IPS-20b (cell line): ENCODE data around the gene MRPL17.
A peak's percentile ranks its signal among the peaks of the same experiment; 100 is the strongest.

ENCODE experiments used
- H3K27ac ChIP-seq: one replicate; pipeline ENCODE4 v1.5.1; 2013; ENCODE audit warnings: low read length
- H3K27me3 ChIP-seq: 2 replicates; pipeline ENCODE4 v1.6.1; 2013; ENCODE audit warnings: mild to moderate bottlenecking, low read length, inconsistent platforms; ENCODE audit not compliant: insufficient read depth
- H3K36me3 ChIP-seq: 2 replicates; pipeline ENCODE4 v1.6.1; 2013; ENCODE audit warnings: low read depth, mild to moderate bottlenecking, inconsistent platforms, low read length, moderate library complexity; ENCODE audit not compliant: insufficient read depth
- H3K4me1 ChIP-seq: 2 replicates; pipeline ENCODE4 v1.6.1; 2013; ENCODE audit warnings: mild to moderate bottlenecking, control low read depth, inconsistent platforms, low read length, moderate library complexity; ENCODE audit not compliant: insufficient read depth
- H3K4me3 ChIP-seq: 2 replicates; pipeline ENCODE4 v1.5.1; 2013; ENCODE audit warnings: mild to moderate bottlenecking, low read length, inconsistent platforms
- H3K9ac ChIP-seq: 2 replicates; pipeline ENCODE4 v1.6.1; 2013; ENCODE audit warnings: low read depth, mild to moderate bottlenecking, inconsistent platforms, low read length, moderate library complexity
- H3K9me3 ChIP-seq: 2 replicates; pipeline ENCODE4 v1.6.1; 2013; ENCODE audit warnings: mild to moderate bottlenecking, low read depth, low read length, inconsistent platforms; ENCODE audit not compliant: insufficient read depth

MRPL17 gene

DNA sequence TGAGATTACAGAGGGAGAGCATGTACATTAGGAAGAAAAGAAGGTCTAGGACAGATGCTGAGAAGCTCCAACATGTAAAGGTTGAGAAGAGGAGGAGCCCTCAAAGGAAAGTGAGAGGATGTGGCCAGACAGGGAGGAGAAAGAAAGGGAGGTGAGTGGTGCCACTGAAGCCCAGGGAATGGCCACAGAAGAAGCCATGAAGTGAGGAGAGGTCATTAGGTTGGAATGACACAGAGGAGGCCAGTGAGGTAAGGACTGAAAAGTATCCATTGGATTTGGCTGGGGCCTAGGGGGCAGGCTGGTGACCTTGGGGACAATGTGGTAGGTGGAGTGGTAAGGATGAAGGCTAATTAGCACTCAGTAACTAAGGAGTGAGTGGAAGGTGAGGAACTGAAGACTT, 24.5 kb downstream of the MRPL17 start:
- no peaks in the 10 kb centered on the region for H3K36me3 ChIP-seq
- H3K4me3 ChIP-seq: no peak overlapping the region
- H3K4me1 ChIP-seq: peaks cover 11% of the 10 kb centered on the region; the same call in 1 of the 2 replicates
- H3K9ac ChIP-seq: no peak overlapping the region
- no peak overlapping the region for H3K27ac ChIP-seq
- H3K9me3 ChIP-seq: no peaks in the 10 kb centered on the region
- H3K27me3 ChIP-seq: peaks cover 36% of the 10 kb centered on the region

DNA sequence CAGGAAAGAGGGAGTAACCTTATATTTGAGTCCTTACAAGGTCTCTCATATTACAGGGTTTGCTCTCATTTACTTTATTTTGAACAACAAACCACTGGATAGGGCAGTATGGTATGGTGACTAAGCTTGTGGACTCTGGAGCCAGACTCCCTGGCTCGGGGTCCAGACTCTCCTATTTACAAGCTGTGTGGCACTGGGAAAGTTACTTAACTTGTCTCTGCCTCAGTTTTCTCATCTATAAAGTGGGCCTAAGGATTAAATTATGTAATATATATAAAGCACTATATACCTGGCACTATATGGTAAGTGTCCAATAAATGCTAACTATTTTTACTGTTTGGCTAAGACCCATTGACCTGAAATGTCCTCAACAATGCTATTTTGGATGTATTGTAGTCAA, 25.8 kb downstream of the MRPL17 start:
- H3K27ac ChIP-seq: no peak overlapping the region
- H3K36me3 ChIP-seq: no peaks in the 10 kb centered on the region
- peaks cover 11% of the 10 kb centered on the region; the same call in 1 of the 2 replicates for H3K4me1 ChIP-seq
- no peak overlapping the region; the same call in 1 of the 2 replicates for H3K4me3 ChIP-seq
- peaks cover 37% of the 10 kb centered on the region for H3K27me3 ChIP-seq
- H3K9me3 ChIP-seq: no peaks in the 10 kb centered on the region
- no peak overlapping the region for H3K9ac ChIP-seq

DNA sequence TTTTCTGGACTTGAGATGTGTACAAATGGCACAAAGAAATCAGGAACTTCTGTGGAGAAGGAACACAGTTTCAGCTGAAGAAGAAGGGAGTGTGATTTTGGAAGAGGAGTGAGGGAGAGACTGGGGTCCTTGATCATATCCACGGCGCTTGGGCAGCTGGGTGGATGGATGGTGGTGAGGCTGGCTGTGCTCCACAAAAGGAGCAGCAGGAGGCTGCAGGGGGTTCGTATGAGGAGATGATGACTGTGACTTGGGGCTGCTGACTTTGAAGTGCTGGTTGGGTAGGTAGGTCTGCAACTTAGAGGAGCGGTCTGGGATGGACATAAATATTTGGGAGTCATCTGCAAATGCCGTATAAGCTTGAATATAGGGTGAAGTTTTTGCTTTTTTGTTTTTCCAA, 26.2 kb downstream of the MRPL17 start:
- Histone ChIP-seq H3K27me3 (peaks cover 39% of the 10 kb centered on the region), H3K27ac (no peak overlapping the region), H3K36me3 (no peaks in the 10 kb centered on the region), H3K4me3 (peak overlapping the region; percentile 85), H3K9me3 (no peaks in the 10 kb centered on the region), H3K9ac (peak overlapping the region; percentile 68; the same call in 1 of the 2 replicates), H3K4me1 (peaks cover 11% of the 10 kb centered on the region; the same call in 1 of the 2 replicates)

DNA sequence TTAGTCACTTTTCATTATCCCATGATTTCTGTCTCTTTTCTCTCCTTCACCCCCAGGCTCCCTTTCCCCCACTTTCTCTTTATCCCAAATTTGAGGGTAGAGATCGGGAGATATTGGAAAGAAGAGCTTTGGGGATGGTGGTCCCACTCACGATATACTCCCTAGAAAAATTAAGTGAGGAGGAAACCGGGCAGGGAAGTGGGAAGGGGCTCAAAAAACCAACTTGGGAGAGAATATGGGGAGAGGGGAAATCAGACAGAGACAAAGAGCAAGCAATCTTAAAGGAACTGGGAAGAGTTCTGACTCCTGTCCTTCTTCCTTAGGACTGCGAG, 26.6 kb downstream of the MRPL17 start:
- Histone ChIP-seq H3K36me3 (no peaks in the 10 kb centered on the region), H3K4me3 (peak overlapping the region; percentile 85), H3K27ac (no peak overlapping the region), H3K4me1 (peaks cover 11% of the 10 kb centered on the region; the same call in 1 of the 2 replicates), H3K27me3 (peaks cover 39% of the 10 kb centered on the region), H3K9ac (peak overlapping the region; percentile 68; the same call in 1 of the 2 replicates), H3K9me3 (no peaks in the 10 kb centered on the region)

DNA sequence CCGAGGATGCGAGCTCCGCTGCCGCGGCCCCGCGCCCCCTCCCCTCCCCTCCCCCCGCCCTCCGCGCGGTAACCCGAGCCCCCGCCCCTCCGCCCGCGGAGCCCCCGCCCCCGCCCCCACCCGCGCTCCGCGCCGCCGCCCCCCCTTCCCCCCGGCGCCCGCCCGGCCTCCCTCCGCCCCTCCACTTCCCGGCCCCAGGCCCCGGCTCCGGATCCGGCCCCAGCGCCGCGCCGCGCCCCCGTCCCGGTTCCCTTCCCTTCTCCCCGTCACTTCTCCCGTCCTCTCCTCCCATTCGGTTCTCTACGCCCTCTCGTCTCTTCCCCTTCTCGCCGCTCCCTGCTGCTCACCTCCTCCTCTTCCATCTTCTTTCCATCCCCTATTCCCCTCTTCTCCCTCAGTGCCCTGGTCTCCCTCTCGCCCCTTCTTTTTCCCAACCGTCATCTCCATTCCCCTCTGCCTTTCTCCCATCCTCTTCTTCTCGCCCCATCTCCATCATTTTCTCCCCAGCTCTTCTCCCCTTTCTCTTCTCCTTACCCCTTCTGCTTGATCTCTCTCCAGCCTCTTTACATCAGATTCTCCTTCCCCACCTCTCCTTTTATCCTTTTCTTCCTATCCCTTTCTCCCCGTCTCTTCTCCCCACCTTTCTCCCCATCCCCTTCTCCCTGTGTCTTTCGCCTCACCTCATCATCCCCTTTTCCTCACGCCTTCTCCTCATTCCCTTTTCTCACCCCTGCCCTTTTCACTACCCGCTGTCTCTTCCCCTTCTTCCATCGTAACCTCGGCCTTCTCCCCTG, 27.2 kb downstream of the MRPL17 start, which contains the start of gene DCHS1:
Gene DCHS1 (minus strand): TSS at position 20 of the 794 bp plus-strand sequence. CDS start 14,196 bp downstream, outside the sequence.
- H3K36me3 ChIP-seq: no peaks in the 10 kb centered on the region
- peak within 1 kb of the TSS; percentile 85 for H3K4me3 ChIP-seq
- no peak within 1 kb of the TSS for H3K27ac ChIP-seq
- H3K9ac ChIP-seq: peak within 1 kb of the TSS; percentile 68
- H3K4me1 ChIP-seq: peaks cover 11% of the 10 kb centered on the region; the same call in 1 of the 2 replicates
- no peaks in the 10 kb centered on the region for H3K9me3 ChIP-seq
- peaks cover 39% of the 10 kb centered on the region for H3K27me3 ChIP-seq

DNA sequence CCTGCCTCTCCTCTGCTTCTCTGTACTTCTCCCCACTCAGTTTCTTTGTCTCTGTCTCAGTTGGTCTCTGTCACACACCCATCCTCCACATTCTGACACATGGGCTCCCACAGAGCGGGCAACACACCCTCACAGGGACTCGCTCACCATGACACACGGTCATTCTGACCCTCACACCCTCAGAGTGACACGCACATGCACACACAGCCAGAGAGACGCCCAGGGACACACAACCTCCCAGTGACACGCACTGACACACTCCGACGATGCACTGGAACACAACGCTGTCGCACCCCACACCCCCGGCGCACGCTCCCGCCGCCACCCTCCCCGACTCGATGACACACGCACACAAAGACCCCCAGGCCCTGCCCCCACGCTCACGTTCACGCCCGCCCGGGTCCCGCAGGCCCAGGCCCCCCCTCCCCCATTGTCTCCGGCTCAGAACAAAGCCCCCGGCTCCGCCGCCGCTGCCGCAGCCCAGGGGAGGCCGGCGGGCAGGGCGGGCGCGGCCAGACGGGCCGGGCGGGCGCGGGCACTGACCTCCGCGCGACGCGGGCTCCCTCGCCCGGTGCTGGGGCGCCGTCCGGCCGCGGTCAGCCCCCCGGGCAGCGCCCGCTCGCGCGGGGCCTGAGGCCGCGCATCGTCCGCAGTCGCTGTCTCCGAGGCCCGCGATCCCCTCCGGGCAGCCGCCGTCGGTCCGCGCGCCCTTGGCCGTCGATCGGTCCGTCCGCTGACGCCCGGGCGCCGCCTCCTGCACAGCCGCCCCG, 27.9 kb downstream of the MRPL17 start:
- Histone ChIP-seq H3K4me3 (peak overlapping the region; percentile 76), H3K4me1 (peaks cover 11% of the 10 kb centered on the region; the same call in 1 of the 2 replicates), H3K9ac (peak overlapping the region; percentile 54)

DNA sequence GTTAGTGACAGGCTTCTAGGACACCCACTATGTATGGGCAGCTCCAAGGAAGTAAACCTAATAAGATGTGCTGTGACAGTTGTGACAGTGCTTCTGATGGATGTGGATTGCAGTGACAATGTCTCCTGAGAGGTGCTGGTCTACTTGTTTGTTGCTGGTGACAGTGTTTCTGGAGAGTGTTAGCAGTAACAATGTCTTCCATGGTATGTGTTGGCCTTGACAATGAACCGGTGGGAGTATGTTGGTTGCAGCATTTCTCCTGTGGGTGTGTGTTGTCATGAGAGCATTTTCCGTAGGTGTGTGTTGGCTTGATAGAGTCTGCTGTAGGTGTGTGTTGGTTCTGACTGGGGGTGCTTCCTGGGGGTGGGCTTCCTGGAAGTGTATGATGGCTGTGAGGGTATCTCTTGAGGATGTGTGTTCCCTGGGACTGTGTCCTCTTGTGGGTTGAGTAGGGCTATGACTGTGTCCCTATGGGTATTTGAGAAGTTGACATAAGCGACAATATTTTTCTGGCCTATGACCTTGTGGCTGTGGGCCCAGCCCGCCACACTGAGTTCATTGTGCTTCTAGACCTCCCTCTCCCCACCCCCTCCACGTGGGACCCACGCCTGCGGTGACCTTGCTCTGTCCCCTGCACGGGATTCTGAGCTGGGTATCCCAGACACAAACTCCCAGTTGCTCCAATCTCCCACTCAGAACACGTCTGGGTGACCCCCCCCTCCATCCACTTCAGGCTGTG, 28.7 kb downstream of the MRPL17 start:
- H3K27ac ChIP-seq: no peak overlapping the region
- peaks cover 39% of the 10 kb centered on the region for H3K27me3 ChIP-seq
- peaks cover 11% of the 10 kb centered on the region; the same call in 1 of the 2 replicates for H3K4me1 ChIP-seq
- peak overlapping the region; percentile 54 for H3K9ac ChIP-seq
- no peaks in the 10 kb centered on the region for H3K9me3 ChIP-seq
- H3K4me3 ChIP-seq: peak overlapping the region; percentile 76
- no peaks in the 10 kb centered on the region for H3K36me3 ChIP-seq

More for the DNA sequence above, 27.9 kb downstream of the MRPL17 start:
- Histone ChIP-seq H3K9me3 (no peaks in the 10 kb centered on the region), H3K36me3 (no peaks in the 10 kb centered on the region), H3K27ac (no peak overlapping the region), H3K27me3 (peaks cover 39% of the 10 kb centered on the region)

DNA sequence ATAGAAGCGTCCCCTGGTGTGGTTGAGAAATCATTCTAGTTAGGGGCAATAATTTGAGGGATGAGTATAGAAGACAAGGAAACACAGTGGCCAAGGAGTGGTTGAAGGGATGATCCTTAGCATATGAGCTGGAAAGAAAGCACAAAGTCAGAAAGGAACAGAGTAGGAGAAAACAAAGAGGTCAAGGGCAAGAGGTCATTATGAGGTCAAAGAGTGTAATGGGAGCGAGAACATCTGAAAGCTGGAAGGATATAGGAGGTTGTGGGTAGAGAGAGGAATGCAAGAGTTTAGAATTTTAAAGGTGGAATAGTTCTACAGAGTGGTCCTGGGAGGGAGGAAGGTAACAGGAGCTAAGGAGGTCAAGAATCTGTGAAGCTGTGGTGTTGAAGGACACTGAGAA, 29.5 kb downstream of the MRPL17 start:
- peaks cover 11% of the 10 kb centered on the region; the same call in 1 of the 2 replicates for H3K4me1 ChIP-seq
- H3K27me3 ChIP-seq: peaks cover 39% of the 10 kb centered on the region
- no peak overlapping the region for H3K9ac ChIP-seq

DNA sequence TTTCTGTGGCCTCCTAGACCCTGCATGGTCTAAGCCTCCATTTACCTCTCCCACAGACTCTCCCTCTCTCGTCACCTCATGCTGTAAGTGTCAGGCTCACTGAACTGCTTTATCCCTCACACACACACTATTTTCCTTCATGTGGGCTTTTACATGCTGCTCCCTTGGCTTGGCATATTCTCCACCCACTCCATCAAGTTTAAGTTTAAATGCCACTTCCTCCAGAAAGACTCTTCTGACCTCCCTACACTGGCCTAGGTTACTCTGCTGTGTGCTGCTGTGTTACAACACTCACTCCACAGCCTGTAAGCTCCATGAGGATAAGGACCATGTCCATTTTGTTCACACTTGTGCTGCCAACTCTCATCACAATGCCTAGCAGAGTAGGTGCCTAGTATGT, 30.0 kb downstream of the MRPL17 start:
- Histone ChIP-seq H3K36me3 (no peaks in the 10 kb centered on the region), H3K4me3 (no peak overlapping the region), H3K9me3 (no peaks in the 10 kb centered on the region), H3K9ac (no peak overlapping the region), H3K27me3 (peaks cover 39% of the 10 kb centered on the region), H3K27ac (no peak overlapping the region), H3K4me1 (peaks cover 11% of the 10 kb centered on the region; the same call in 1 of the 2 replicates)

More for the DNA sequence above, 29.5 kb downstream of the MRPL17 start:
- H3K27ac ChIP-seq: no peak overlapping the region
- H3K9me3 ChIP-seq: no peaks in the 10 kb centered on the region
- no peaks in the 10 kb centered on the region for H3K36me3 ChIP-seq
- H3K4me3 ChIP-seq: no peak overlapping the region

DNA sequence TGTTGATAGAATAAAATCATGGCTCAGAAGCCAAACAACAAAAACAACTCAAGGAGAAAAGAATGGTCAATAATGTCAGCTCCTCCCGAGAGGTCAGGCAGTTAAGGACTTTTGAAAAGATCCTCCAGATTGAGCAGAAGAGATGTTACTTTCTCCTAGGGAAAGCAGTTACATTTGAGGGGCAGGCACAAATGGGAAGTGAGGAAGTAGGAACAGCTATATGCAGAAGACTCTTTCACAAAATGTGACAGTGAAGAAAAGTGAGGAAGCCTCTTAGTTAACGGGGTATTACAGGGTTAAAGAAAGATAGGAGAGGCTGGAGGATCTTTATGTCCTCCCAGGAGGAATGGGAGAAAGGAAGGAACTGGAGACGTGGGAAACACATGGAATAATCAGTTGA, 31.0 kb downstream of the MRPL17 start:
- Histone ChIP-seq H3K27ac (no peak overlapping the region), H3K4me3 (no peak overlapping the region), H3K9me3 (no peaks in the 10 kb centered on the region), H3K27me3 (peaks cover 30% of the 10 kb centered on the region), H3K4me1 (peaks cover 11% of the 10 kb centered on the region; the same call in 1 of the 2 replicates), H3K9ac (no peak overlapping the region), H3K36me3 (no peaks in the 10 kb centered on the region)

DNA sequence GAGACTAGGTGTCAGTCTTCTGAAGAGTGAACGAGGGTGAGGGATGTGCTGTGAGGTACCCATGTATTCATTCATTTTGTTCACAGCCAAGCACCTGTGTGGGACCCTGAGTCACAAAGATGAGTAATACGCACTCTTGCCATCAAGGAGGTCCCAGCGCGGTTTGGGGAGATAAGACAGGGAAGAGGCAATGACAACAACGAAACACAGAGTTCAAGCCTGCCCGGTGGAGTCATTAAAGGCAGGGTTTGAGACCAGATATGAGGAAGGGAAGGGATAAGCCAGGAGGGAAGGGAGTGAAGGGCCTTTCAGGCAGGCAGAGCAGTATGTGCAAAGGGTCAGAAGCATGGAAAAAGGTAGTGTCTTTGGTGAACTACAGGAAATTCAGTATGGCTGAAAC, 32.2 kb downstream of the MRPL17 start:
- Histone ChIP-seq H3K9ac (no peak overlapping the region), H3K27ac (no peak overlapping the region), H3K4me3 (no peak overlapping the region), H3K9me3 (no peaks in the 10 kb centered on the region), H3K27me3 (peaks cover 18% of the 10 kb centered on the region), H3K4me1 (no peaks in the 10 kb centered on the region), H3K36me3 (no peaks in the 10 kb centered on the region)
